HG03520 (cell line): ENCODE measurements around the gene STK38.
"Not testable (repeated sequence)": the region's sequence is repeated elsewhere in the genome, so short reads cannot be mapped to it uniquely, and the experiment has no call there.

Source experiments
- ATAC-seq: cut with Tn5 transposase; IDR thresholded peaks from one replicate; pipeline ENCODE4 v1.9.1; 2021; ENCODE audit warnings: mild to moderate bottlenecking, moderate library complexity; ENCODE audit not compliant: unreplicated experiment

STK38 gene

DNA sequence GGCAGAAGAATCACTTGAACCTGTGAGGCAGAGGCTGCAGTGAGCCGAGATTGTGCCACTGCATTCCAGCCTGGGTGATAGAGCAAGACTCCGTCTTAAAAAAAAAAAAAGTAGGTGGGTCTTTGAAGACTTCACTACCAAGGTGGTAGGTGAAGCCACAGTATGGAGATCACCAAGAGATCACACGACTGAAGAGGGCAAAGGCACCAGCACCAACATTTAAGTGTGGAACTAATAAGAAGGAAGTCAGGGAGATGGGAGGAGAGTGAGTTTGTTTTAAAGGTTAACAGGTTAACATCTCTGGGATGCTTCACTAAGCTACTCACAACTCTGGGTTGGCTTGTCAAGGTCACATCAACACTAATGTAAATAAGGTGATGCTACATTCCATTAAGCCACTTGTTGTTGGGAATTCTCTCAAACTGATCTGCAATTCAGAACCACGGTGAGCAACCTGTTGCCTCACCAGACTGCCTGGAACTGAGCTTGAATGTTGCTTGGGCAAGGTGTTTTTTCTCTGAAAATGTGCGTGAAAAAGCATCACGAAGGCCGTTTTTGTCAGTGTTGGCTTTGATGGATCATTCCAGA lies 55.8 kb downstream of the STK38 start:
- no peak for ATAC-seq

DNA sequence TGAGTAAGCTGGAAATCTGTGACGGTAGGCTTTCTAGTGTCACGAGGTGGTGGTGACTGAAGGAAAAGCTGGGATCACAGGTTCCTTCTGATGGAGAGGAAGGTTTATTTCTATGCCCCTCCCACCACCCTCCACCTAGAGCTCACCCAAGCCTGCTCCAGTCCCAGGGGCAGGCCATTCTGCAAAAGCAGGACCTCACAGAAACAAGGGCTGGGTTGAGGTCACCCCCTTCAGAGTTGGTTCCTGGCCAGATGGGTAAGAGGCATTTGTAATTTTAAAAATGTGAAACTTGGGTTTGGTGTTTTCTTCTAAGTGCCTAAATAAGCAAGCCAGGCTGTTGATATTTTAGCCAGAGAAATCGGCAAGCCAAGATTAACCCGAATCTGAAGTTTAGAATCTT lies 57.9 kb downstream of the STK38 start:
- no peak for ATAC-seq

DNA sequence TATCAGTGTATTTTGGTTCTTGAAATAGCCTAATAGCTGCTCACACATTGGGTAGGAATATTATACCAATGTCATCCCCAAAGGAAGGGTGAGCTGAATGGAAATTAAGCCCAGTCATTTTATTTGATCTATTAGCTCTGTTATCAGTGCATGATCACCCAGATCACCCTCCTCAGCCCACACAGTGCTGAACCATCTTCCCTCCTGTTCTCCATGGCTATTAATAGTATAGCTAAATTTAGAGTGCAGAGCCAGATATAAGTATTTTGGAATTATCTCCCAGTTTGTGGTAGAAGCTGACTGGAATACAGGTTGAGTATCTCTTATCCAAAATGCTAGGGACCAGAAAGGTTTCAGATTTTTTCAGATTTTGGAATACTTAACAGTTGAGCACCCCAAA lies 59.1 kb downstream of the STK38 start:
- no peak for ATAC-seq

DNA sequence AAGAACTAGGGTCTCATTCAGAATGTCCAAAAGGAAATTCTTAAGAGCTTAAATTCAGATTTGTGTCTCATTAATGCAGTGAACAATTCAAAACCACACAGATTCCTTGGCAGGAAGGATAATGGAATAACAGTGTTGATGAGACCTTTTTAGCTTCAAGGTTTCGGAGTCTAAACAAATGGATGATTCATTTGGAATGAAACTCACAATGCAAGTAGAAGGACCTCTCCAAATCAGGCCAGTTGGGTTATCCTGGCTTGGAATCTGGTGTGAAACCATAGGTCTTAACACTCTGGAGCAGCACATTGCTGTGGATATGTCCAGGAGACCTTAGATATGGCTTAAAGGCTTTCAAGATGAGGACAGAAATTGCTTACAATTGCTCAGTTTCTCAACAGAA lies 59.6 kb downstream of the STK38 start:
- no peak for ATAC-seq

DNA sequence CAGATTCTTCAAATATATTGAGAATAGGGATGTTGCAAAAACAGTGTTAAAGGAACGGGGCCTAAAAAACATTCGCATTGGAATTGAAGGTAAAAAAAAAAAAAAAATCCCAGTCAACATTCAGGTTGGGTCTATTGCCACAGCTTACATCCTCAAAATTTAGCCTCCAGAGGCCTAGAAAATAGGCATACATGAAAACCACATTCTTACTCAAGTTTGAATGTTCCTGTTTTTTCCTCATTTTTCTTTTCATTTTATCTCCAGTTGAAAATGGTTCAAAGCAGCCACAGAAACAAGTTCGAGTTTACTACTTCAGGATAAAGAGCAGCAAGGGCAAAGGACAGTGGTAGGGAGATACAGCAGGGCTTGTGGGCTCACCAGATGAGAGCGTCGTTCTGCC lies 62.5 kb downstream of the STK38 start:
- ATAC-seq = no peak

GRCh38 chr6:36483326-36483725 lies 64.0 kb downstream of the STK38 start:
- not testable (repeated sequence) for ATAC-seq

DNA sequence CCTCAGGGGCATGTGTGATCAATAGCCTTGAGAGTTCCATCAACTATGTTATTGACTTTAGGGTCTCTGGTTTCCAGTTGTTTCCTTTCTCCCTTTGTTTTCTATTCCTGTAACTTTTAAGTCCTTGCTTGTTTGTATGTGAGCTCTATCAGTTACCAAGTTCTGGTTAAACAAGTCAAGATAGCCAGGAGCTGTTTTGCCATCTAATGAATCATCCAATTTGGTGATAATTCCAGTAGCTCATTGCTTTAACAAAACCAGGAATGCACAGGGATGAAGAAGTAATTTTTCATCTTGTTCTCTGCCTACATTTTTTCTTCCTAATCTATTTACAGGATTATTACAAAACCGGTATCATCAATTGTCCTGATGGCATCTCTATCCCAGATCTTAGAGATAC lies 68.0 kb downstream of the STK38 start:
- no peak for ATAC-seq

DNA sequence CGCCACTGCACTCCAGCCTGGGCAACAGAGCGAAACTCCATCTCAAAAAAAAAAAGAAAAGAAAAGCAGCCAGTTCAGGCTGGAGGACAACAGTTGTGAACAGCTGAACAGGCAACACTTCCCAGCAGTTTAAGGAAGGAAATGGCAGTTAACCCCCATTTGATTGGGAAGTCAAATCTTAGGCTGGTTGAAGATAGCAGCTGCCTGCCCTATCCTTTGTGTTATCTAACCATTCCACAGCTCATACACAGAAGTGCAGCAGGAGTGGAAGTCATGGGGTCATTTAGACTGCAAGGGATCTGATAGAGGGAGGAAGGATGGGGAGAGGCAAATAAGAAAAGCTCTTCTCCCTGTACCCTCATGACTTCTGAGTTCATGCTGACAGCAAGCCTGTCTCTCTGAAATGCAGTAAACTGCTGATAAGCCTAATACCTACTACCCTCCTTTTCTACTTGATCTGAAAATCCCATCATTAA lies 69.2 kb downstream of the STK38 start:
- no peak for ATAC-seq

DNA sequence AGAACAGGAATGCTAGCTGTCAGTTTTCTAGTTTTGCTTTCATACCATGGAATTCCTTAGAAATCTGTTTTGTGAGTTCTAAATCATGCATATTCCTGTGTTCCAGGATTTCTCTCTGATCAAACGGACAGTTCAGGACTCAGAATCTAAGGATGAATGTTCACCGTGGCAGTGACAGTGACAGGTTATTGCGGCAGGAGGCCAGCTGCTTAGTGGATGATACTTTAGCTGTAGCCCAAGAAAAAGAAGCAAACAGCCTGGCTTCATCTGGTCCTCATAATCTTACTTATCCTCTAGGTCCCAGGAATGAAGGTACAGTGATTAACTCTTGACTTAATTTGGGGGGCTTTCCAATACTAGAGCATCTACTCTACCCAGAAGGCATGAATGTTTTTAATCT lies 77.3 kb downstream of the STK38 start:
- ATAC-seq = no peak

DNA sequence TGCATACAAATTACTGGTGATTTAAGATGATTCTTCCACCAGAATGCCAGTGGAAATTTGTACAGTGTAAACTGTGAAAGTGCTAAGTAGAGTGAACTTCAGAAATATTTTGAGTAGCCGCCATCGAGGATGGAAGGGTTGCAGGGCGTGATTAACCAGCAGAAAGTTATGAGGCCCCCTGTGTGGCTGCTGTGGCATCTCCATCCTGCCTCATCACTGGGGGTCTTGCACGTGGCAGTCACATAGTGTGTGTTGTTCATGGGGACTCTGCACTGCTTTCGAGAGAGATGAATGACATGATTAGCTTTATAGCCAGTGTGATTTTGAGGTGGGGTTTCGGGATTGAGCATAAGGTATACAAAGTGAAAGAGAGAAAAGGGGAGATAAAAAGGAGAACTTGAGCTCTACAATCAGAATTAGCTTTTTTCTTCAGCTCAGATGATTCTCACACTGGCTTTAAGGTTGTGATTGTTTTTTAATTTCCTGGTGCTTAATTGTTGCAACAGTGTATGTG lies 78.1 kb downstream of the STK38 start:
- ATAC-seq = no peak

- ATAC-seq = no peak
Measured at GRCh38 chr6:36467625-36468024, 79.7 kb downstream of the STK38 start.

DNA sequence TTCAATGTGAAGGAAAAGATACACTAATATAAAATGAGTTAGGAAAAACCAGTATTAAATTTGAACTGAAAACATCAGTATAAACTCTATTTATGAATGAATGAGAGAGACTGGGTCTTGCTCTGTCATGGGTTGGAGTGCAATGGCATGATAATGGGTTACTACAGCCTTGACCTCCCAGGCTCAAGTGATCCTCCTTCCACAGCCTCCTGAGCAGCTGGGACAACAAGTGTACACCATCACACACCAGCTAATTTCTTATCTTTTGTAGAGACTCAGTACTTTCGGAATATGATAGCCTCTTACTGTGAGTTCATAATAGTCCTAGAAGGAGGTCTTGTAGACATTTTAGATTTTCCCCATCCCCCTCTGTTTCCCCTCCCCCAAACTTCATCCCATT lies 83.0 kb downstream of the STK38 start:
- no peak for ATAC-seq

DNA sequence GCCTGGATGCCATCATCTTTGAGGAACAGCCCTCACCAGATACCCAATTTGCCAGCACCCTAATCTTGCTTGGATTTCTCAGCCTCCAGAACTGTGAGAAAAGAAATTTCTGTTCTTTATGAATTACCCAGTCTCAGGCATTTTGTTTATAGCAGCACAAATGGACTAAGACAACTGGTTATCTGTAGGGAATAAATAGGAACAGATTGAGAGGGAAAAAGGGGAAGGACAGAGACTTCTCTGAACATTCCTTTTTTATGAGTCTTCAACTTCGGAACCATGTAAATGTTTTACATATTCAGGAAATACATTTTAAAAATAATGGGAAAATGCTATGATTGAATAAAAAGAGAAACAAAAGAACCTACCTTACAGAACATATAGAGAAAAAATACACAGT lies 83.6 kb downstream of the STK38 start:
- no peak for ATAC-seq

DNA sequence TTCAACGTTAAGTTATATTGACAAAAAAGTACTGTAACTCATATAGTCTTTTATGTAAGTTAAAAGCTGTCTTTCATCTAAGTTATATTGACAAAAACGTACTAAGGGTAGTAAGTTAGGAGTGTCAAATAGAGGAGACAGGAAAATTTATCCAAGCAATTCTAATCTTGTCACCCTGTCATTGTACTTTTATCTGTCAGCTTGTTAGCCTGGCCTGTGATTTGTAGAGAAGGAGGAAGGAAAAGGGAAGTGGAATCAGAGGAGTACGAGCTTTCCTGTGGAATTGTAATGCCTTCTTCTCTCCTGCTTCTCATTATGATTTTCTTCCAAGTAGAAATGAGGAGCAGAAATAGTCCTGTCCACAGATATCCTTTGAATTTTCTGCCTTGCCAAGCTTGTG lies 85.6 kb downstream of the STK38 start:
- no peak for ATAC-seq

DNA sequence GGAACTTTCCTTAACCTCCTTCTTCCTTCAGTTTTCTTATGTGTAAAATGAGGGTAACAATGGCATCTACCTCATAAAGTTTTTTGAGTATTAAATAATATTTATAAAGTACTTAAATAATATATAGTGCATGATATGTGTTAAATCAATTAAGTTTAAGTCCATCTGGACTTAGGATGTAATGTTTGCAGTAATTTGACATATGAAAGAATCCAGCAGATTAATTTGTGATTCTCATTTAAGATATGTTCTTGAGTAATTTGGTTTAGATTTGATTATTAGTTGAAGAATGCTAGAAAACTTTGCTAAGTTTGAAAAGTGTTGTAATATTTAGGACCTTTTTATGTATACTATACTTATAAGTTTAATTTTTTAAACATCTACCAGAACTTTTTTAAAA lies 86.4 kb downstream of the STK38 start:
- ATAC-seq = no peak

DNA sequence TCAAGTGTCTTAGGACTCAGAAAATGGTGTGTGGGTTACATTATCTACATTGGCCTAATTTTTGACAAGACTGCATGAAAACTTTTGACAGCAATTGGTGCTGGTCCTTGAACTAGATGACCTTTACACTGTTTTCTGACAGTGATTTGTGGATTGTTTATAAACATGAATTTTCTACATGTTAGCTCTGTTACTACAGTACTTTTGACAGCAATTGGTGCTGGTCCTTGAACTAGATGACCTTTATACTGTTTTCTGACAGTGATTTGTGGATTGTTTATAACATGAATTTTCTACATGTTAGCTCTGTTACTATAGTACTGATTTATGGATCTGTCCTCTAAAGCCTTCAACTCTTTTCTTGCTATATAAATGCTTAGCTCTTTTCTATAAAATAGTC lies 87.8 kb downstream of the STK38 start:
- ATAC-seq = no peak

DNA sequence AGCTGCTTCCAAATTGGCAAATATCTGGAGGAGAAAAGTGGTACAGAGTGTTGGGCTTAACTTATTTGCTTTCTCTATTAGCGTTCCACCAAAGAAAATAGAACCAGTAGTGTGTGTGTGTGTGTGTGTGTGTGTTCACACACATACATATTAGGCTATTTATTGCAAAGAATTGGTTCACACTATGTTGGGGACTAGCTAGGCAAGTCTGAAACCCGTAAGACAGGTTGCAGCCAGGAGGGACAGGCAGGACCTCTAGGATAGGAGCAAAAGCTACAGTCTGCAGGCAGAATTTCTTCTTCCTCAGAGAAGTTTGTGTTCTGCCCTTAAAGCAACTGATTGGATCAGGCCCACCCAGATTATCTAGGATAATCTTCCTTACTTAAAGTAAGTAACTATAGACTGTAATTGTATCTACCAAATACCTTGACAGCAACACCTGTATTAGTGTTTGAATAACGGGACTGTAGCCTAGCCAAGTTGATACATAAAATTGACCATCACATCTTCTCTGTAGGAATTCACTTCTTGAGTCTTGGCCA lies 91.7 kb downstream of the STK38 start:
- no peak for ATAC-seq

DNA sequence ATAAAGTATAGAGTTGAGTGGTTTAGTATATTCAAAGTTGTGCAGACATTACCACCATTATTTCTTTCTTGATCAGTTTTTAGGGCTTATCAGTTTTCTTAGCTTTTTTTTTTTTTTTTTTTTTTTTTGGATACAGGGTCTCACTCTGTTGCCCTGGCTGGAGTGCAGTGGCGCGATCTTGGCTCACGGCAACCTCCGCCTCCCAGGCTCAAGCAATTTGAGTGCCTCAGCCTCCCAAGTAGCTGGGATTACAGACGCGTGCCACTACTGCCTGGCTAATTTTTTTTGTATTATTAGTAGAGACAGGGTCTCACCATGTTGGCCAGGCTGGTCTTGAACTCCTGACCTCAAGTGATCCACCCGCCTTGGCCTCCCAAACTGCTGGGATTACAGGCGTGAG lies 94.4 kb downstream of the STK38 start:
- ATAC-seq = not testable (repeated sequence)

DNA sequence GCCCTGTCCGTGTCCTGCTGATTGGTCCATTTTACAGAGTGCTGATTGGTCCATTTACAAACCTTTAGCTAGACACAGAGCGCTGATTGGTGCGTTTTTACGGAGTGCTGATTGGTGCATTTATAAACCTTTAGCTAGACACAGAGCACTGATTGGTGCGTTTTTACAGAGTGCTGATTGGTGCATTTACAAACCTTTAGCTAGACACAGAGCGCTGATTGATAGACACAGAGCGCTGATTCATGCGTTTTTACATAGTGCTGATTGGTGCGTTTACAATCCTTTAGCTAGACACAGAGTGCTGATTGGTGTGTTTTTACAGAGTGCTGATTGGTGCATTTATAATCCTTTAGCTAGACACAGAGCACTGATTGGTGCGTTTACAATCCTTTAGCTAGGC lies 98.1 kb downstream of the STK38 start:
- ATAC-seq = not testable (repeated sequence)

- no peak for ATAC-seq
Measured at GRCh38 chr6:36445621-36446020, 101.7 kb downstream of the STK38 start.

DNA sequence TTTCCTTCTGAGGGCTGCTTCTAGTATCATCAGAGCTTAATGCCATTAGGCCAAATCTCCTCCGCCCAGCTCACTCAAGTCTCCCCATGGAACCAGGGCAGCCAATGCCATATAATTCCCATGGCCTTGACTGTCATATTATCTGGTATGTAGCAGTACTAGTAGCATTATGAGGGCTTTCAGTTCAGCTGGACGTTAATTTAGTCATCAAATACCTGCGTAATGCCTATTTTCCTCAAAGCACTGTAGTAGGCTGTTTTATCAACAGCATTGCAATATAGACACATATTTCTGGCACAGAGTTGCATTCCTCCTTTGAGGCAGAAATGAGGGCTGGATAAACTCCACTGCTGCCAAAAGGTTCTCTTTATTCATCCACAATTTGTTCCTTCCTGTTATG lies 102.8 kb downstream of the STK38 start:
- ATAC-seq = no peak
